SK-N-SH (cell line): ENCODE data around the gene ZFP36. TPM values are rescaled to one million over a fixed set of nuclear protein-coding genes. Genes with fewer than 3 reads are reported as not detected.

ENCODE experiments used
- CHD2 ChIP-seq: fragments of 150-350 bp; IDR thresholded peaks from 2 replicates; pipeline ENCODE4 v1.6.1; 2018; ENCODE audit warnings: low read length; ENCODE audit not compliant: partially characterized antibody
- EZH2phosphoT487 ChIP-seq: fragments of 200-600 bp; sonication (generic); IDR thresholded peaks from 2 replicates; pipeline ENCODE4 v1.6.1; 2017; ENCODE audit warnings: low read depth, mixed run types, mild to moderate bottlenecking, antibody characterized with exemption, moderate library complexity, borderline replicate concordance
- FOSL2 ChIP-seq: IDR thresholded peaks from 2 replicates; pipeline ENCODE4 v1.4.0; 2012; ENCODE audit warnings: low read depth, mild to moderate bottlenecking, moderate library complexity, borderline replicate concordance
- FOXJ3 ChIP-seq: sonication (generic); formaldehyde crosslinking; IDR thresholded peaks from 2 replicates; pipeline ENCODE4 v1.5.1; 2020; ENCODE audit warnings: mild to moderate bottlenecking, missing genetic modification reagents
- FOXM1 ChIP-seq: IDR thresholded peaks from 2 replicates; pipeline ENCODE4 v1.4.0; 2012; ENCODE audit warnings: low read depth, mild to moderate bottlenecking
- JUND ChIP-seq: IDR thresholded peaks from 2 replicates; pipeline ENCODE4 v1.4.0; 2012
- MAX ChIP-seq: IDR thresholded peaks from 2 replicates; pipeline ENCODE4 v1.4.0; 2012; ENCODE audit warnings: low read depth
- MEF2A ChIP-seq: IDR thresholded peaks from 2 replicates; pipeline ENCODE4 v1.4.0; 2012; ENCODE audit warnings: low read depth, borderline replicate concordance
- MXI1 ChIP-seq: IDR thresholded peaks from 2 replicates; pipeline ENCODE4 v1.6.1; 2012; ENCODE audit warnings: mild to moderate bottlenecking, low read depth, low read length, improper control_type of control experiment
- NFIC ChIP-seq: IDR thresholded peaks from 2 replicates; pipeline ENCODE4 v1.4.0; 2012; ENCODE audit warnings: borderline replicate concordance
- NRF1 ChIP-seq: IDR thresholded peaks from 2 replicates; pipeline ENCODE4 v1.6.1; 2012; ENCODE audit warnings: low read depth, mild to moderate bottlenecking, low read length
- PBX3 ChIP-seq: IDR thresholded peaks from 2 replicates; pipeline ENCODE4; 2012
- POLR2AphosphoS5 ChIP-seq: IDR thresholded peaks from 2 replicates; pipeline ENCODE4 v1.6.1; 2012; ENCODE audit warnings: low read depth, low read length
- RAD21 ChIP-seq: IDR thresholded peaks from 2 replicates; pipeline ENCODE4 v1.6.1; 2012; ENCODE audit warnings: mild to moderate bottlenecking, low read length
- RCOR1 ChIP-seq: fragments of 150-350 bp; IDR thresholded peaks from 2 replicates; pipeline ENCODE4 v1.6.1; 2017; ENCODE audit warnings: antibody characterized with exemption, low read length
- RFX5 ChIP-seq: IDR thresholded peaks from 2 replicates; pipeline ENCODE4 v1.6.1; 2012; ENCODE audit warnings: mild to moderate bottlenecking, improper control_type of control experiment, low read length
- SMC3 ChIP-seq: IDR thresholded peaks from 2 replicates; pipeline ENCODE4 v1.6.1; 2012; ENCODE audit warnings: low read depth, low read length, improper control_type of control experiment
- TEAD4 ChIP-seq: IDR thresholded peaks from 2 replicates; pipeline ENCODE4 v1.4.0; 2012; ENCODE audit warnings: mild to moderate bottlenecking, borderline replicate concordance; ENCODE audit not compliant: insufficient read depth
- USF2 ChIP-seq: fragments of 150-350 bp; IDR thresholded peaks from 2 replicates; pipeline ENCODE4 v1.6.1; 2017; ENCODE audit warnings: antibody characterized with exemption, low read length, low read depth, borderline replicate concordance
- YY1 ChIP-seq: IDR thresholded peaks from 2 replicates; pipeline ENCODE4 v1.4.0; 2012; ENCODE audit warnings: low read depth, mild to moderate bottlenecking
- polyA plus RNA-seq, 3 experiments: library from polyadenylated mRNA; depleted of rRNA; stranded (reverse); fragments of >200 nt; gene quantifications; 2 replicates each; pipeline ENCODE4 v1.2.3, GENCODE V29; 2012
- TF ChIP-seq, protein P1 (sequence below): fragments of 150-350 bp; IDR thresholded peaks from 2 replicates; pipeline ENCODE4 v1.6.1; 2016; ENCODE audit warnings: mild to moderate bottlenecking, low read depth, low read length
- TF ChIP-seq, protein P2 (sequence below): IDR thresholded peaks from 2 replicates; pipeline ENCODE4 v1.4.0; 2012; ENCODE audit warnings: low read depth, borderline replicate concordance

Gene ZFP36
- polyA plus RNA-seq, 1 of the 3 experiments (the other 2 are of a cell fraction), result 49.3 TPM

DNA sequence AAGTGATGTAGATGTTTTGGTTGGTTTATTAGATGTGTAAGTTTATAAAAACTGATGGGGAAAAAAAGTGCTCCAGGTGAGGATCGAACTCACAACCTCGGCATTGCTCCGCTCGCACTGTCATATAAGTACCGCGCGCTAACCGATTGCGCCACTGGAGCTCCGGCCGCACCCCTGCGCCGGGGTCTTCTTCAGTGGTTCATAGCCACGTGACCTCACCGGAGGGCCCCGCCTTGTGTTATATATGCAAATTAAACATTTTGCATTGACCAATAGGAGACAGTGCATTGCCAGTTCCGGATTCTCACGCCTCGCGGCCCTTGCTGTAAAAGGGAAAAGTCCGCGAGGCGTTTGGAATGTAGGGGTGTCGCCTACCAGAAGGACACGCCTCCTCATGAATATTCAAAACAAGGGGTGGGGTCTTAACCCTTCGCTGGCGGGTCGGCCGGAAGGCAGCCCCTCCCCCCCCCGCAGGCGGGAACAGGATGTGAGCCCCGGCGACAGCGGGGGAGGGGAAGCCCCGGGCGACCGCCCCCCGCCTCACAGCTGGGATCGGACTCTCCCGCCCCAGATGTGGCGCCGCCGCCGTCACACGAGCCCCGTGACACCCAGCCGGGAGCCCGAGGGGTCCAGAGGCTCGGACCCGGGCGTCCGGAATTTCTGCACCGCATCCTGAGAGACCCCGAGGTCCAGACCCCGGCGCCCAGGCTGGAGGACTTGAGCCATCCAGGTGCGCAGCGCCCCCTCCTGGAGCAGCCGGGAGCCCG, 5.6 kb downstream of the ZFP36 start, which contains the start of gene PLEKHG2 (continued):
- TF ChIP-seq EZH2phosphoT487 (no peak), RAD21 (peak; percentile 27; the same call in 1 of the 2 replicates), MAX (peak; percentile 88), POLR2AphosphoS5 (peak; percentile 96), MXI1 (no peak; the same call in none of the 2 replicates), FOSL2 (peak; percentile 29; the same call in 1 of the 2 replicates), SMC3 (no peak; the same call in 1 of the 2 replicates), JUND (0 out of 2 replicates have a peak, but pooled peaks have one; percentile 7), YY1 (no peak), NRF1 (no peak), PBX3 (peak; percentile 29; the same call in 1 of the 2 replicates), RFX5 (peak; percentile 80), FOXJ3 (no peak), NFIC (no peak), CHD2 (peak; percentile 94), USF2 (peak; percentile 40; the same call in 1 of the 2 replicates), TEAD4 (peak; percentile 89), MEF2A (no peak), FOXM1 (no peak; the same call in 1 of the 2 replicates), RCOR1 (peak; percentile 47; the same call in 1 of the 2 replicates)
- TF ChIP-seq, protein P1, sequence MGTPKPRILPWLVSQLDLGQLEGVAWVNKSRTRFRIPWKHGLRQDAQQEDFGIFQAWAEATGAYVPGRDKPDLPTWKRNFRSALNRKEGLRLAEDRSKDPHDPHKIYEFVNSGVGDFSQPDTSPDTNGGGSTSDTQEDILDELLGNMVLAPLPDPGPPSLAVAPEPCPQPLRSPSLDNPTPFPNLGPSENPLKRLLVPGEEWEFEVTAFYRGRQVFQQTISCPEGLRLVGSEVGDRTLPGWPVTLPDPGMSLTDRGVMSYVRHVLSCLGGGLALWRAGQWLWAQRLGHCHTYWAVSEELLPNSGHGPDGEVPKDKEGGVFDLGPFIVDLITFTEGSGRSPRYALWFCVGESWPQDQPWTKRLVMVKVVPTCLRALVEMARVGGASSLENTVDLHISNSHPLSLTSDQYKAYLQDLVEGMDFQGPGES, result 0 out of 2 replicates have a peak, but pooled peaks have one; percentile 7
- TF ChIP-seq, protein P2, sequence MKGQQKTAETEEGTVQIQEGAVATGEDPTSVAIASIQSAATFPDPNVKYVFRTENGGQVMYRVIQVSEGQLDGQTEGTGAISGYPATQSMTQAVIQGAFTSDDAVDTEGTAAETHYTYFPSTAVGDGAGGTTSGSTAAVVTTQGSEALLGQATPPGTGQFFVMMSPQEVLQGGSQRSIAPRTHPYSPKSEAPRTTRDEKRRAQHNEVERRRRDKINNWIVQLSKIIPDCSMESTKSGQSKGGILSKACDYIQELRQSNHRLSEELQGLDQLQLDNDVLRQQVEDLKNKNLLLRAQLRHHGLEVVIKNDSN, result peak; percentile 86
